SH-SY5Y (cell line): ENCODE results near the gene ACVR1.

Source experiments
- GATA2 ChIP-seq: IDR thresholded peaks from 2 replicates; pipeline ENCODE4 v1.6.1; 2011; ENCODE audit warnings: mild to moderate bottlenecking, low read depth, low read length
- GATA3 ChIP-seq: IDR thresholded peaks from 2 replicates; pipeline ENCODE4 v1.6.1; 2011; ENCODE audit warnings: low read depth, mild to moderate bottlenecking, low read length, moderate library complexity

The ACVR1 gene

DNA sequence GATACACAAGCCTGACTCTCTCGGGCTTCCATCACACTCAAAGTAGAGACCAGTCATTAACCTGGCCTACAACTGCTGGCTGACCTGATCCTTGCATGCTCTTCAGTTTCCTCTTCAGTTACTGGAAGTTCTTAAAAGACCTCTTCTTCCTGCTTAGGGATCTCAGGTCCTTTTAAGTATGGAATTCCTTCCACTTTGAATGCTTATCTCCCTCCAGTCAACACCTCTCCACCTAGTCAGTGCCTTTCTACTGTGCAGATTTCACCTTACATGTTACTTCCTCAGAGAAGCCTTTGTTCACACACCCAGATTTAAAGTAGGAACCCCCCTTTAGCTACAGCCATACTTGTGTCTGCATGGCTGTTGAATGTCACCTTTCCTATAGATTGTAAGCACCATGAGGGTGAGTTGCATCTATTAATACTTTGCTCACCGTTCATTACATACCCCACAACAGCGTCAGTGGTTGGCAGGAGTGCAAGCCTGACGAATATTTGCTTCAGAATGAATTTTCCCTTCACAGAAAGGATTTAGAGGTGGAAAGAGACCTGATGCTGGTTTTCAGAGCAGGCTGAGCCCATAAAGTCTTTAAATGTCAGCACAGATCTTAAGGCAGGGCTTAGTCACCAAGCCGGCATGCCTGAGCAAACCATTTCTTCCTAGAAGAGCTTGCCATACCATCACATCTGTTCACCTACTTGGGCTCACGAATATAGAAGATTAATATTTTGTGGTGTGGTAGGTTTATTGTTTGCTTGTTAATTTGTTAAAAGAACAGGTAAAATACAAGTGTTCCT is 90.1 kb downstream of the ACVR1 start:
- TF ChIP-seq GATA2 (no peak), GATA3 (no peak)

DNA sequence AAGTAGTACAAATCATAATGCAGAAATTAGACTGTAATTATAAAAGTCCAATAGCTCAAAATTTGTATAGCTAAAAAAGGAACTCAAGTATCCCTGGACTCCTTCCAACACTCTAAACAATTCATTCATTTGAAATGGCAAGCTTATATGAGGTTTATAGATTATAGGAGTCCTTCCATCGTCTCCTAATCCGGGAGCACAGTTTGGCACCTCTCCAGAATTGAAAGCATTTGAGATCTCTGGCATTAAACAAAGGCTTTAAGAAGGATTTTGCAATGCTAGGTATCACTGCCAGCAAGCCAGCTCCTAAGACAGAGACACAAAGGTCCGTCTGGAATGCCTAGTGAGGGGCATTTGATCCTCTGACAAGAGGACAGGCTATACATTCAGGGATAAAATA is 90.9 kb downstream of the ACVR1 start:
- no peak for TF ChIP-seq GATA2
- TF ChIP-seq GATA3: no peak

DNA sequence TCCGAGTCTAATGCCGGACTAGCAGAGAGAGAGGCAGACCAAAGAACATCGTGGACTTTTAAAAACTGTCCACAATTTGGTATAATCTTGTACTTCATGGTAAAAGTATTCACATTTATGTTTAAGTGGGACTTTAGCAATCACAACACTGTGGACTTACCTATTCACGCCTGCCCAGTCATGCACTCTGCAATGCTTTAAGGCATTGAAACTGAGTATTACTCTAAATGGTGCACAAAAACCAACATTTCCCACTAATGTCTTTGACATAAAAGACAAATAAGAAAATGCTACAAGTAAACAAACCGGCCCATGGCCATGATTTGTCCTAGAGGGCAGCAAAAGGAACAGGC is 91.3 kb downstream of the ACVR1 start:
- no peak for TF ChIP-seq GATA2
- TF ChIP-seq GATA3: no peak

DNA sequence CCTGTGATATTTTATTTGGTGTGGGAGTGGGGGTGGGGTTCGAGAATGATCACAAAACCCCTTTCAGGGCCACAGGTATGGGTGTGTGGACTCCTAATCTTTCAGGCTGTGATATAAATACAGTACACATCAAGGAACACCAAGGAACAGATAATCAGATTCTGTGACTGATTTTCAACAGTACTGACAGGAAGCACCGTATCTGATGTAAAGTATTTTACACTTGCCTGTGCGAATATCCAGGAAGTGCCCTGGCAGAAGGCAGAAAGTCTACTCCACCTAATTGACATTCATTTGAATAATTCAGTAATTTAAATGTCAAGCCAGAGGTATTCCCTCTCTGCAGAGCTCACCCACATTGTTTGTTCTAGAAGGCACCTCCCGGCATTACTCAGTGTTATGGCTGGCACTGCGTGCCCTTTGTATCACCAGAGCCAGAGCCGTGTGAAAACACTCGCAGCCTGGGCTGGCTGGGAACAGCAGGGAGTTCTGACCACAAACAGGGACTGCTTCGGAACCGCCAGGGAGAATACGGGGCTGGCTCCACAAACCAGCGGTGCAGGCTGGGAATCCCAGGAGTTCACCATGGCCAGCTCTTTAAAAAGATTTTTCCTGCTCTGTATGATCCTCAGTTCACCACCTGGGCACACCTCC is 91.8 kb downstream of the ACVR1 start:
- TF ChIP-seq GATA3: no peak
- TF ChIP-seq GATA2: no peak

DNA sequence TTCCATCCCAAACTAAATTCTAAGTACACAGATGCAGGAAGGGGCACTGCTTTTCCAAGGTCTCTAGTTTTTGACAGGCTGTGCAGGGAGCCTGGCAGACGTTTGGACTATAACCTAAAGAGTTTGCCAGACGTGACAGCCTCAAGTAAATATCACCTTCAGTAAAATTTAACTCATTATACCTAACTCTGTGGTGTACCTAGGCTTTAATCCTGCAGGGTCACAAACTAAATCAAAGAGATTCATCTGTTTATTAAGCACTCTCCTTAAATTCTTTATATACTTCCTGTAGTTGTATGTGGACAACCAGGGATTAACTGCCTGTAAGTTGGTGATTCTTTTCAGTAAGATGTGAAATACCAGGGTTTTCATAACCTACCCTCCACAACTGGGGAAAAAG is 92.9 kb downstream of the ACVR1 start:
- TF ChIP-seq GATA2 (no peak), GATA3 (no peak)

DNA sequence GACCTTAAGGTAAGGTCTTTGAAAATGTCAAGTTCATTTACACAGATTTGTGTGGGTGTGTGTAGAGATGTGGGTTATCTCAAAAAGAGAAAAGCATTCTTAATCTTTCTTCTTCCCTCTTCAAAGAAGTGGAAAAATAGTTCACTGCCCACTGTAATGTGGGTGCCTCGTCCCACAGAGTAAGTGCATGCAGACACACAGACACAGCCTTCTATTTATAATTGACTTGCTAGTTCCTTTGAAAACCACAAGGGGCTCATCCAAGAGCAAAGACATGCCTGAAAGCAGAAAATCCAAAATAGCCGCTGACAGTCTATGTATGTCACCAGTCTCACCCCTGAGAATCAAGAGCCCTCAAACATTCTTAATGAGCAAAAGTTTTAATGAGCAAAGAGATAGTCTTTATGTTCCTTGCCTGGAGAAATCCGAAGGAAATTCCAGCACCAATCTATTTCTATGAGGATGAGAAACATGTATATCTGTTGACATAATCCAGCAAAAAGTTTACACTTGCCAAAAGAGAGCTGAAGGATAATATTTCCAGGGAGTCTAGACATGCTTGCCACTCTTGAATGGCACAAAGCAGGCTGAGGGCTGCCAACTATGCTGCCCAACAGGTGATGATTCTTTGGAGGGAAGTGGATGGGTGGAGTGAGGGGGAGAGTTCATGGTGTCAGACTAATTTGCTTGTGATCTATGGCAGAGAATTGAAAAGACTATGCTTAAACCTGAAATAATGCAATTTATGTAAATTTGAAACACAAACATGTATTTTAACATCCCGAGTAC is 93.9 kb downstream of the ACVR1 start:
- TF ChIP-seq GATA2 (no peak), GATA3 (no peak)

DNA sequence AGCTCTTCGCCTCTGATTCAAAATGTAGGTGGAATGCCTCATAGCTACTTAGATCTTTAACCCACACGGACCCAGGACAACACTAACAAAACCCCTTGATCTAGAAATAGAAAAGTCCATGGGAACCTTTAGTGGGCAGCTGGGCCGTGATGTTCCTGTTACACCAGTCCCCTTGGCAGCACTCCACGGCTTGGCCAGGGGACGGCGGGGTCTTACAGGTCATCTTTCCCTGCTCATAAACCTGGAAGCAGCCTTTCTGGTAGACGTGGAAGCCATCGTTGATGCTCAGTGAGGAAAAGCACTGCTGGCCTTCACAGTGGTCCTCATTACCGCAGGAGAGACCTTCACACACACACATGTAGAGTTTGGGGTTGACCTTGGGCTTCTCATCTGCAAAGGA is 95.9 kb downstream of the ACVR1 start:
- no peak for TF ChIP-seq GATA2
- TF ChIP-seq GATA3: no peak

DNA sequence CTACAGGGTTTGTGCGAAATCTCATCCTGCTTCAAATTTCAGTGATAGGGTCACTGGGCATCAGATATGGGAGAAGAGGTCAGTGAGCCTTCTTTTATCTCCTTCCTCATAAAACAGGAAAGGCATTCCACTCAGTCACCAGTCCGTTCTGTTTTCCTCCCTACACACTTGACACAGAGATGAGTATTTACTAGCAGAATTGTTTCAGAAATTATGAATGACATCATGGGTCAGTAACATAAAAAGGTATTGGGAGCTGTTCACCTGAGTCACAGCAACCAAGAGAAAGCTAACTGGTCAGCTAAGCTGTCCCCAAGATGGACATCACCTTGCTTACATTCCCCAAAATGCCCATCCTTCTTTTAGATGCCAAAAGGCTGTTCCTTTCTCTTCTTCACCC is 96.3 kb downstream of the ACVR1 start:
- TF ChIP-seq GATA3: no peak
- no peak for TF ChIP-seq GATA2

DNA sequence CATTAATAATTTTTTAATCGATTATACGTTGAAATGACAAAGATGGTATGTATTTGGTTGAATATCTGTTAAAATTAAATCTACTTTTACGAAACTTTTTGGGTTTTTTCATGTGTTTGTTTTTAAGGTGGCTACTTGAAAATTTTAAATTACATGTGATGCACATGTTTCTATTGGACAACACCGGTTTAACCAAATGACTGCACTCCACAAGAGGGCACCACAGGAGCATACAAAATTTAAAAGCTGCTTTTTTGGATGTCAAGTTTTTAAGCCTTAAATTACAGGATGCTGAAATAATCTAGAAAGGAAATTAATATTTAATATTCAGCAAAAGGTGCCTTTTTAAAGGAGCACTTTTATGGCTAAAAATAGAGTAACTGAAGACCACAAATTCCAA is 98.7 kb downstream of the ACVR1 start:
- TF ChIP-seq GATA2: no peak
- TF ChIP-seq GATA3: no peak

DNA sequence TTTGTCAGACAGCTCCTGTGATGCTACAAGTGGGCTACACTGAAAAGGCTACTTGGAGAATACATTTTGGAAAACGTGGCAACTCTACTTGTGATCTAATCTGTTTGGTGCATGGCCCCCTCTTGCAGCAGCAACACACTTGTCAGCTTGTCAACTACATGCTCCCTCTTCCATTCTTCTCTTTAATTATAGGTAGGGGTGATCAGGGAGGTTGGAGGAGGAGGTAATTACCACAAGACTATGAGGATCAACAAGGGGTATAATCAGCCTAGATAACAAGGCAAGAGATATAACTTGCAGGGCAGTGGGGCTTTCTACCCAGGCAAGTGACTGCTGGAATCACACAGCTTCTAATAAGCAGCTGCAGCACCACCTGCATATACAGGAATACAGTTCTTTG is 104.9 kb downstream of the ACVR1 start:
- TF ChIP-seq GATA2 (no peak), GATA3 (no peak)

DNA sequence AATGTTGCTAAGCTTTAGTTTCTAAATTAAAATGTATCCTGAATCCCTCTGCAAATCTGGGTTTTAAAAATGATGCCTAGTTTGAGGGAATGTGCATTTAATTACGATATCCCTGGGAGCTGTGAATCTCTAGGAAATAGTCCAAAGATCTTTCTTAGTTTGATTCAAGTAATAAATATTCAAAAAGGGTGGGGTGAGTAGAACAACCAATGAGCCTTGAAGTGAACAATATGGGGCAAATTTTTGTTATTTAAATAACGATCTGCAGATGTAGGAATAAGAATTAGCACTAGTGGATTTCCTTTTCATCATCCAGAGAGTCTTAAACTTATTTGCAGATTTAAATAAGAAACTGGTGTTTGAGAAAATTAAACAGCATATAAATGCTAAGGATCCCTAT is 106.3 kb downstream of the ACVR1 start:
- no peak for TF ChIP-seq GATA2
- TF ChIP-seq GATA3: no peak

DNA sequence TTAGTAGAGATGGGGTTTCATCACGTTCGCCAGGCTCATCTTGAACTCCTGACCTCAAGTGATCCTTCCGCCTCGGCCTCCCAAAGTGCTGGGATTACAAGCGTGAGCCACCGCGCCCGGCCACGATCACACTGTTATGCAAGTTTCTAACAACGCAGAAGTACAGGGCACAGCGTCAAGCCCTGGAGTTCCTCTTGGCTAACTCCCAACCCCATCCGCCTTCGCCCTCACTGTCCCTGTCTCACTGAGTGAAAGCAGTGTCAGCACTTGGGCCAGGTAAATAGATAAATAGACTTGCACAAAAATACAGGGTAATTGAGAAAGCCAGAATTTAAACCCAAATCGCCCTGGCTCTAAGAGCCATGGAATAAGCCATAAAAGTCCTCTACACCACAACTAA is 111.7 kb downstream of the ACVR1 start:
- TF ChIP-seq GATA3 (no peak), GATA2 (no peak)

DNA sequence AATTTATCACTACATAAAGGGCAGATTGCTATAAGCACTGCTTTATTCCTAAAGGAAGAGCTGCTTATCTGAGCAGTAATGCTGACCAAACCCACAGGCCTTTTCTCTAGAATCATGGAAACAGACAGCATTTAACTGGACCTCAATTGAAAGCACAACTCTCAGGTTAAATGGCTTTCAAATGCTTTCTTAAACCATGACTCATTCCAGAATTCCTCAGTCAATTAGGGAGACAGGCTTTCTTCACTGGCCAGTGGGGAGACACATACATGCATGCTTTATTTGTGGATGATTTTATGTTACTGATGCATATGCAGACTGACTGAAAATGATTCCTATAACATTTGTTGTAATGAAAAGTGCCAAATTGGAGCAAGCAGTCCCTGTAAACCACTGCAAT is 114.6 kb downstream of the ACVR1 start:
- TF ChIP-seq GATA2: no peak
- no peak for TF ChIP-seq GATA3

DNA sequence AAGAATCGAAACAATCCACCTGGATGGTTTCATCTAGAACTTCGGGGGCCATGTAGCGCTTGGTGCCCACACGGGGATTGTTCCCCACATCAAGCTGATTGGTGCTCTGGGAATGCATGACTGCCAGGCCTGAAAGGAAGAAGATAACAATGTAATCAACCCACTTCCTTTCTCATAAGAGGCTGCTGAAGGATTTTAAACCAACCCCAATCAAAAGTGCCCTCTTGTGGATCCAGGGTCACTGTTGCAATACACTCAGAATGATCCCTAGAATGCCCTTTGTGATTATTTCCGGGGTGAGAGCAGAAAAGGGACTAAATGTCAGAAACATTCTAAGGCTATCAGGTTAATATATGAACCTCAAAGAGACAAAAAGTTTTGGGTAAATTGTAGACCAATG is 115.2 kb downstream of the ACVR1 start:
- no peak for TF ChIP-seq GATA3
- TF ChIP-seq GATA2: no peak

DNA sequence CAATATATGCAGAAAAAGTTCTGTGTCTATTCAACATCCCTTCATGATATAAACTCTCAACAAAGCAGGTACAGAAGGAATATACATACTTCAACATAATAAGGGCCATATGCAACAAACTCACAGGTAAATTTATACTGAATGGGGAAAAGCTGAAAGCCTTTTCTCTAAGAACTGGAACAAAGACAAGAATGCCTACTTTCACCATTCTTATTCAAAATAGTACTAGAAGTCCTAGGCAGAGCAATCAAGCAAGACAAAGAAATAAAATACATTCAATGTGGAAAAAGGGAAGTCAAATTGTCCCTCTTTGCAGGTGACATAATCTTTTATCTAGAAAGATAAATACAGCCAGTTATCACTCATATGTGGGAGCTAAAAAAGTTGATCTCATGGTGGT is 116.3 kb downstream of the ACVR1 start:
- TF ChIP-seq GATA2 (no peak), GATA3 (no peak)
